ENCODE results near the gene TRAK1.

- TF ChIP-seq CTCF (IDR thresholded peaks at IDR 0.05; ENCODE audit: poor library complexity) (no peak), EZH2 (IDR thresholded peaks at IDR 0.05; ENCODE audit: borderline replicate concordance) (no peak)
These were observed 132.0 kb downstream of the TRAK1 start for GRCh38 chr3:42222942-42223693.
